ENCODE measurements around the gene ACYP2.
"Not testable (repeated sequence)": the region's sequence is repeated elsewhere in the genome, so short reads cannot be mapped to it uniquely, and the experiment has no call there.

DNA sequence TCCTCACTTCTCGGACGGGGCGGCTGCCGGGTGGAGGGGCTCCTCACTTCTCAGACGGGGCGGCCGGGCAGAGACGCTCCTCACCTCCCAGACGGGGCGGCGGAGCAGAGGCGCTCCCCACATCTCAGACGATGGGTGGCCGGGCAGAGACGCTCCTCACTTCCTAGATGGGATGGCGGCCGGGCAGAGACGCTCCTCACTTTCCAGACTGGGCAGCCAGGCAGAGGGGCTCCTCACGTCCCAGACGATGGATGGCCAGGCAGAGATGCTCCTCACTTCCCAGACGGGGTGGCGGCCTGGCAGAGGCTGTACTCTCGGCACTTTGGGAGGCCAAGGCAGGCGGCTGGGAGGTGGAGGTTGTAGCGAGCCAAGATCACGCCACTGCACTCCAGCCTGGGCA is 19.3 kb upstream of the ACYP2 start:
- not testable (repeated sequence) for TF ChIP-seq ZNF565 (CRISPR knock-in tag; conservative IDR thresholded peaks at IDR 0.05; ENCODE audit: low read depth); BACH2 (CRISPR knock-in tag; IDR thresholded peaks at IDR 0.05; ENCODE audit: borderline replicate concordance); ZC3H10 (CRISPR knock-in tag; IDR thresholded peaks at IDR 0.05); ESRRG (CRISPR knock-in tag; IDR thresholded peaks at IDR 0.05); ZNF8 (CRISPR knock-in tag; IDR thresholded peaks at IDR 0.05); TOX (CRISPR knock-in tag; IDR thresholded peaks at IDR 0.05; ENCODE audit: borderline replicate concordance)
- TF ChIP-seq, protein P1, sequence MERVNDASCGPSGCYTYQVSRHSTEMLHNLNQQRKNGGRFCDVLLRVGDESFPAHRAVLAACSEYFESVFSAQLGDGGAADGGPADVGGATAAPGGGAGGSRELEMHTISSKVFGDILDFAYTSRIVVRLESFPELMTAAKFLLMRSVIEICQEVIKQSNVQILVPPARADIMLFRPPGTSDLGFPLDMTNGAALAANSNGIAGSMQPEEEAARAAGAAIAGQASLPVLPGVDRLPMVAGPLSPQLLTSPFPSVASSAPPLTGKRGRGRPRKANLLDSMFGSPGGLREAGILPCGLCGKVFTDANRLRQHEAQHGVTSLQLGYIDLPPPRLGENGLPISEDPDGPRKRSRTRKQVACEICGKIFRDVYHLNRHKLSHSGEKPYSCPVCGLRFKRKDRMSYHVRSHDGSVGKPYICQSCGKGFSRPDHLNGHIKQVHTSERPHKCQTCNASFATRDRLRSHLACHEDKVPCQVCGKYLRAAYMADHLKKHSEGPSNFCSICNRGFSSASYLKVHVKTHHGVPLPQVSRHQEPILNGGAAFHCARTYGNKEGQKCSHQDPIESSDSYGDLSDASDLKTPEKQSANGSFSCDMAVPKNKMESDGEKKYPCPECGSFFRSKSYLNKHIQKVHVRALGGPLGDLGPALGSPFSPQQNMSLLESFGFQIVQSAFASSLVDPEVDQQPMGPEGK (CRISPR knock-in tag; IDR thresholded peaks at IDR 0.05; ENCODE audit: borderline replicate concordance), result not testable (repeated sequence)
- TF ChIP-seq, protein P2, sequence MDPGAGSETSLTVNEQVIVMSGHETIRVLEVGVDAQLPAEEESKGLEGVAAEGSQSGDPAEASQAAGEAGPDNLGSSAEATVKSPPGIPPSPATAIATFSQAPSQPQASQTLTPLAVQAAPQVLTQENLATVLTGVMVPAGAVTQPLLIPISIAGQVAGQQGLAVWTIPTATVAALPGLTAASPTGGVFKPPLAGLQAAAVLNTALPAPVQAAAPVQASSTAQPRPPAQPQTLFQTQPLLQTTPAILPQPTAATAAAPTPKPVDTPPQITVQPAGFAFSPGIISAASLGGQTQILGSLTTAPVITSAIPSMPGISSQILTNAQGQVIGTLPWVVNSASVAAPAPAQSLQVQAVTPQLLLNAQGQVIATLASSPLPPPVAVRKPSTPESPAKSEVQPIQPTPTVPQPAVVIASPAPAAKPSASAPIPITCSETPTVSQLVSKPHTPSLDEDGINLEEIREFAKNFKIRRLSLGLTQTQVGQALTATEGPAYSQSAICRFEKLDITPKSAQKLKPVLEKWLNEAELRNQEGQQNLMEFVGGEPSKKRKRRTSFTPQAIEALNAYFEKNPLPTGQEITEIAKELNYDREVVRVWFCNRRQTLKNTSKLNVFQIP (CRISPR knock-in tag; IDR thresholded peaks at IDR 0.05; ENCODE audit: borderline replicate concordance, low read depth), result not testable (repeated sequence)
